IMR-90 (cell line): Measurements from ENCODE around the gene PIWIL4.

ENCODE experiments used
- BHLHE40 ChIP-seq: fragments of 150-350 bp; IDR thresholded peaks from 2 replicates; pipeline ENCODE4 v1.6.1; 2016; ENCODE audit warnings: mild to moderate bottlenecking, low read depth, low read length
- CTCF ChIP-seq: conservative IDR thresholded peaks from 2 replicates; pipeline ENCODE4 v1.5.1; 2012; ENCODE audit warnings: mild to moderate bottlenecking, low read depth, low read length, improper control_type of control experiment
- POLR2A ChIP-seq: IDR thresholded peaks from 2 replicates; pipeline ENCODE4 v1.6.1; 2012; ENCODE audit warnings: mild to moderate bottlenecking, low read depth, low read length
- RCOR1 ChIP-seq: IDR thresholded peaks from 2 replicates; pipeline ENCODE4 v1.6.1; 2012; ENCODE audit warnings: mild to moderate bottlenecking, low read length, improper control_type of control experiment; ENCODE audit not compliant: insufficient replicate concordance
- RFX5 ChIP-seq: IDR thresholded peaks from 2 replicates; pipeline ENCODE4 v1.8.0; 2012; ENCODE audit warnings: low read depth, mild to moderate bottlenecking, low read length, moderate library complexity
- SMC3 ChIP-seq: fragments of 150-350 bp; IDR thresholded peaks from 2 replicates; pipeline ENCODE4 v1.6.1; 2016; ENCODE audit warnings: low read depth, mild to moderate bottlenecking, antibody characterized with exemption, low read length, moderate library complexity
- TF ChIP-seq, protein P1 (sequence below): fragments of 150-350 bp; IDR thresholded peaks from 2 replicates; pipeline ENCODE4 v1.6.1; 2017; ENCODE audit warnings: mild to moderate bottlenecking, antibody characterized with exemption, low read length, low read depth

DNA sequence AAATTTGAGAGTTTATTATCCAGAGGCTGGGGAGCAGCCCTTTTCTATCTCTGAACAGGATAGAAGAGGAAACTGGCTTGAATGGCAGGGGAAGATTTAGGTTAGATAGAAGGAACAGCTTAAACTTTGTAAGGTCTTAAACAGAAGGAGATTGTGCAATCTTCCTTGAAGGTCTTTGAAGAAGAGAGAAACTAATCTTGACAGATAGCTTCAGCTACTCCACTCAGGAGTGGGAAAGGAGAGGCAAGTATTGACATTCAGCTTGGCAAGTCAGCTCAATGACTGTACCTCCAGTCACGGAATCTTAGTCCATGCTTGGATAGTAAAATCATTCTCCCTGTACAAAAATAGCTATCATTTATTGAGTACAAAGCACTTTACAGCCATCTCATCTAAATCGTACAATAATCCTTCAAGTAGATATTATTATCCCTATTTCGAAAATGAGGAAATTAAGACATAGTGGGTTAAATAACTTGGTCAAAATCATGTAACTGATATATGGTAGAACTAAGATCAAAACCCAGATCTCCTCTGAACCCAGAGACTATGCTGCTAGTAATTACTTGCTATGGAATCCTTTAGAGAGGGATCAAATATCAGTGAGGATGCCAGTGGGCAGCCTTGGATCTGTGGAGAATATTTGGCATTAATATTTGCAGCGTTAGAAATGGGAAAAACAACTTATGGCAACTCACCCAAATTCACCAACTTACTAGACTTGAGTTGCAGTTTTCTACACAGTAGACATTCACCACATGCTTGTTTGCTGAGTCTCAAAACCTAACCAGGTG, 40.3 kb upstream of the PIWIL4 start:
- TF ChIP-seq POLR2A: no peak
- TF ChIP-seq CTCF: no peak
- TF ChIP-seq, protein P1, sequence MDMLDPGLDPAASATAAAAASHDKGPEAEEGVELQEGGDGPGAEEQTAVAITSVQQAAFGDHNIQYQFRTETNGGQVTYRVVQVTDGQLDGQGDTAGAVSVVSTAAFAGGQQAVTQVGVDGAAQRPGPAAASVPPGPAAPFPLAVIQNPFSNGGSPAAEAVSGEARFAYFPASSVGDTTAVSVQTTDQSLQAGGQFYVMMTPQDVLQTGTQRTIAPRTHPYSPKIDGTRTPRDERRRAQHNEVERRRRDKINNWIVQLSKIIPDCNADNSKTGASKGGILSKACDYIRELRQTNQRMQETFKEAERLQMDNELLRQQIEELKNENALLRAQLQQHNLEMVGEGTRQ: no peak
- no peak for TF ChIP-seq RCOR1
- TF ChIP-seq RFX5: no peak
- no peak for TF ChIP-seq SMC3
- TF ChIP-seq BHLHE40: no peak
